GM20000 (cell line): ENCODE results near the gene FBN3.

ENCODE experiments used
- DNase-seq: peaks from one replicate; pipeline ENCODE4 v3.0.0; 2012; ENCODE audit warnings: low spot score
- TF ChIP-seq, protein P1 (sequence below): IDR thresholded peaks from 2 replicates; pipeline ENCODE4 v1.5.1; 2012; ENCODE audit warnings: mild to moderate bottlenecking, control low read depth; ENCODE audit errors: extremely low read depth, missing control alignments

Gene FBN3

DNA sequence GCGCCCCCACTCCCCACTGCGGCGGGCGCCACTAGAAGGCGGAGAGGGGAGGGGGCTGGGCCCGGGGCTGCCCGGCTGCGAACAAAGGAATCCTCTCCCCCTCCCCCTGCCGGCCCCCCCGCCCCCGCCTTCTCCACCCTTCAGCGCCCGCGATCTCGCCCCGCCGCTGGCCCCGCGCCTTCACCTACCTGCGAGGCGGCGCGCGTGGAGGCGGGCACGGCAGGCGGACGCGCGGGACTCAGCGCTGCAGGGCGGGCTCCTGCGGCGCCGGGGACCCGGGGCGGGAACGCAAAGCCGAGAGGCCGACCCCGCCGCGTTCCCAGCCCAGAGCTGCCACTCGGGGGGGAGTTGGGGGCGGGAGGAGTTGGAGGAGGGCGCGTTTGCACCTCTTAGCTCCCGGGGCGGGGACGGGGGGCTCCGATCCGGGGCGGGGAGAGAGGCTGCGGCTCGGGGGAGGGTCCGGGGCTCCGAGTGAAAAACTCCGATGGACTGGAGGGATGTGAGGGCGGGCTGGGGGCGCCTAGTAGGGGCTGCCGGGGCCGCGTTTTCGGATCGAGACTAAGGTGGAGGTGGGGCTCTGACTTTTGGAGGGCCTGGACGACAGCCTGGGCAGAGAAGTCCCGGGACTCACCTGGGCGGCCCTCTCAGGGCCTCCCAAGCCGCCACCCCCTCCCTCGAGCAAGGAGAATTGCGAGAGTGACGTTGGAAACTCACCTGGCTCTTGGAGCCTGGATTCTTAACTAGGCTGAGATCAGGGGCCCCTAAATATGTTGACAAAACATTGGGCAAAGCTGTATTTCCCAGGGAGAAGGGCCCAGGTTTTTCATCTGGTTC is at the start of gene FBN3:
Gene FBN3 (minus strand): TSS at position 332 of the 834 bp plus-strand sequence. CDS start 2,112 bp downstream, outside the sequence.
- TF ChIP-seq, protein P1, sequence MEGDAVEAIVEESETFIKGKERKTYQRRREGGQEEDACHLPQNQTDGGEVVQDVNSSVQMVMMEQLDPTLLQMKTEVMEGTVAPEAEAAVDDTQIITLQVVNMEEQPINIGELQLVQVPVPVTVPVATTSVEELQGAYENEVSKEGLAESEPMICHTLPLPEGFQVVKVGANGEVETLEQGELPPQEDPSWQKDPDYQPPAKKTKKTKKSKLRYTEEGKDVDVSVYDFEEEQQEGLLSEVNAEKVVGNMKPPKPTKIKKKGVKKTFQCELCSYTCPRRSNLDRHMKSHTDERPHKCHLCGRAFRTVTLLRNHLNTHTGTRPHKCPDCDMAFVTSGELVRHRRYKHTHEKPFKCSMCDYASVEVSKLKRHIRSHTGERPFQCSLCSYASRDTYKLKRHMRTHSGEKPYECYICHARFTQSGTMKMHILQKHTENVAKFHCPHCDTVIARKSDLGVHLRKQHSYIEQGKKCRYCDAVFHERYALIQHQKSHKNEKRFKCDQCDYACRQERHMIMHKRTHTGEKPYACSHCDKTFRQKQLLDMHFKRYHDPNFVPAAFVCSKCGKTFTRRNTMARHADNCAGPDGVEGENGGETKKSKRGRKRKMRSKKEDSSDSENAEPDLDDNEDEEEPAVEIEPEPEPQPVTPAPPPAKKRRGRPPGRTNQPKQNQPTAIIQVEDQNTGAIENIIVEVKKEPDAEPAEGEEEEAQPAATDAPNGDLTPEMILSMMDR, result no peak
- peak; percentile 37 for DNase-seq

DNA sequence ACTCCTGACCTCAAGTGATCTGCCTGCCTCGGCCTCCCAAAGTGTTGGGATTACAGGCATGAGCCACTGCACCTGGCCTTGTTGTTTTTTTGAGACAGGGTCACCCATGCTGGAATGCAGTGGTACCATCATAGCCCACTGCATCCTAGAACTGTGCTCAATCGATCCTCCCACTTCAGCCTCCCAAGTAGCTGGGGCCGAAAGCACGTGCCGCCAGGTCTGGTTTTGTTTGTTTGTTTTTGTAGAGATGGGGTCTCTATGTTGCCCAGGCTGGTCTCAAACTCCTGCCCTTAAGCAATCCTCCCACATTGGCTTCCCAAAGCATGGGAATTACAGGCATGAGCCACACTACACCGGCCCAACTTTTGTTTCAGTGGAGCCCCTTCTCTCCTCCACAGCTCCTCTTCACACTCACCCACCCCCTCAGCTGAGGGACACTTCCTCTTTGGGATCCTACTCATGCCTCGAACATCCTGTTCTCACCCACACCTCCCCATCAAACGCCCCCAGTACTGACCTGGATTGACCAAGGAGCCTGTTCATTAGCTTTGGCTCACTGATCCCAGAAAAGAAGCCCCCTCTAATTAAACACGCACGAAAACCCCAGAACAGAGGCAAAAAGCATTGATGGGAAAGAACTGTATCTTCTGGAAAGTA is 47.0 kb upstream of the FBN3 start:
- DNase-seq, result no peak
- TF ChIP-seq, protein P1, result no peak

DNA sequence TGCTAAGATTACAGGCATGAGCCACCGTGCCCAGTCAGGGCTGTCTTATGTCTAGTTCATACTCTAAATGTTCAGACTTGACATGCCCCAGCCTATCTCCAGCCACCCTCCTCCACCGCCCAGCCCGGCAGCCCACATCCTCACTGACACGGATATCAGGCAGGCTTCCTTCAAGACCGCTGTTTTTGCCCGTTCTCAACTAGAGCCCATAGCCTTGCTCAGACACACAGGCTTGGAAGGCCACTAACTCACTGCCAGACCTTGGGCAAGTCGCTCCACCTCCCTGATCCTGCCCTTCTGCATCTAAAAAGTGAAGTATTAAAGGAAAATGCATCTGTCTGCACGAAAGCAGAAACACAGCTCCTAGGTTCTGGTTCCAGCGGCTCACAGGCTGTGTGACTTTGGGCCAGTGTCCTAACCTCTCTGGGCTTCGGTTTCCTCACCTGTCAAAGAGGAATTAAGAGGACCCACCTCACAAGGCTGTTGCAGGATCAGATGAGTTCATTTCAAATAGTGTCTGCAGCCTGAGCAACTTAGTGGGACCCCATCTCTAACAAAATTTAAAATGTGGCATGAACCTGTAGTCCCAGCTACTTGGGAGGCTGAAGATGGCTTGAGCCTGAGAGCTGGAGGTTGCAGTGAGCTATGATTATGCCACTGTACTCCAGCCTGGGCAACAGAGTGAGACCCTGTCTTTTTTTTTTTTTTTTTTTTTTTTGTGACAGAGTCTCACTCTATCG is 45.3 kb upstream of the FBN3 start:
- DNase-seq, result no peak
- TF ChIP-seq, protein P1, result no peak

DNA sequence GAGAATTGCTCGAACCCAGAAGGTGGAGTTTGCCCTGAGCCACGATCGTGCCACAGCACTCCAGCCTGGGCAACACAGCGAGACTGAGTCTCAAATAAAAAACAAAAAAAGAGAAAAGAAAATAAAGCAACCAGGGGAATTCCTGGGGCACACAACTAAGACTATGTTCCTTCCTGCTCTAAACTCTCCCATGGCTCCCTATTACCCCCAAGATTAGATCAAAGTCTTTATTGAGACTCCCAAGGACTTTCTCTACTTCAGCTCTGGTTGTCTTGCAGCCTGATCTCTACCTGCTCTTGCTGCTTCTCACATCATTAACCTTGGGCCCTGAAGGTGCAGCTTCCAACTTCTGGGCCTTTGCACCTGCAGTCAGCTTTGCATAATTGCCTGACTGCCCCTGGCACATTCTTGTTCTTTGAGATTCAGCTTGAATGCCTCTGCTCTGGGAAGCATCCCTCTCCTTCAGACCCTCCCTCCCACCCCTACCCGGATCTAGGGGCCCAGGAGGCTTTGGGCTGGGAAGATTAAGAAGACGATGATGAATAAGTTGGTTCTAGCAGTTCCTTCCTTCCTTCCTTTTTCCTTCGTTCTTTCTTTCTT is 42.9 kb upstream of the FBN3 start:
- TF ChIP-seq, protein P1, result no peak
- no peak for DNase-seq

DNA sequence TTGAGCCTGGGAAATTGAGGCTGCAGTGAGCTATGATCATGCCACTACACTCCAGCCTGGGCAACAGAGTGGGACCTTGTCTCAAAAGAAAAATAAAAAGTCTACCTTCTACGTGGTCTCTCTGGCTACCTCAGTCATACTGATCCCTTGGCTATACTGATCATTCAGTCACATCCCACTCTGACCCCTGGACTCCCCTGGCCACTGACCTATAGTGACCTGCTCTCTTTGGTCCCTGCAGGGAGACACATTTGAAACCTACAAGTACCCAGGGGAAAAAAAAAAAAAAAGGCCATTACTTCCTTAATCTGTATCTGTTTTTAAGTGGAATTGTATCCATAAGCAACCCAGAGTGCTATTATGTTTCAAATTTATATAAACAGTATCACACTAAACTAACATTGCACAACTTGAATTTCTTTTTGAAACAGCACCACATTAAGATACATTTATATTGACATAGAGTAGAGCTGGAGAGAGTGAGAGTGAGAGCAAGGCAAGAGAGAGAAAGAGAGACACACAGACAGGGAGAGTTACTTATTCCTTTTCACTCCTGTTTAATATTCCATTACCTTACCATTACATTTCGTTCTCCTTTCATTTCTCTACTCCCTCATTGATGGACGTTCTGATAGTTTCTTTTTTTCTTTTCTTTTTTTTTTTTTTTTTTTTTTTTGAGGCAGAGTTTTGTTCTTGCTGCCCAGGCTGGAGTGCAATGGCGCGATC is 36.1 kb upstream of the FBN3 start:
- no peak for DNase-seq
- TF ChIP-seq, protein P1, result no peak

DNA sequence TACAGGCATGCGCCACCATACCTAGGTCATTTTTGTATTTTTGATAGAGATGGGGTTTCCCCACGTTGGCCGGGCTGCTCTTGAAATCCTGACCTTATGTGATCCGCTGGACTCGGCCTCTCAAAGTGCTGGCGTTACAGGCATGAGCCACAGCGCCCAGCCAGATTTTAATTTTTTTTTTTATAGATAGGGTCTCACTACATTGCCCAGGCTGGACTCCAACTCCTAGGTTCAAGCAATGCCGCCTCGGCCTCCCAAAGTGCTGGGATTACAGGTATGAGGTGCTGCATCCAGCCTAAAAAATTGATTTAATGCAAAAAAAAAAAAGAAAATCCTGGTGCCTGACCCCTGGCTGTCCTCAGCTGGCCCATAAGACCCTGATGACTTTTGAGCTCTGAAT is 34.9 kb upstream of the FBN3 start:
- TF ChIP-seq, protein P1, result no peak
- DNase-seq, result no peak
